Prostate gland (tissue), 2 donors: Measurements from ENCODE around the gene UVRAG.

Source experiments
- POLR2A ChIP-seq: fragments of 450-650 bp; IDR thresholded peaks from one replicate; pipeline ENCODE4 v1.6.1; 2016; ENCODE audit warnings: antibody characterized with exemption, mild to moderate bottlenecking
- POLR2AphosphoS5 ChIP-seq: sonication (generic); formaldehyde crosslinking; IDR thresholded peaks from one replicate; pipeline ENCODE4 v1.6.1; 2017; ENCODE audit warnings: antibody characterized with exemption
- TF ChIP-seq, protein P1 (sequence below), 4 experiments: fragments of 200-600 bp in 2 of 4; fragments of 450-650 bp in 2 of 4; sonication (generic) in 2 of 4; IDR thresholded peaks; 1 replicate in 3 of 4; 2 replicates in 1 of 4; pipeline ENCODE4 v1.5.1; 2016 to 2019; ENCODE audit warnings: antibody characterized with exemption in 4 of 4, mild to moderate bottlenecking in 2 of 4, moderate library complexity in 2 of 4

DNA sequence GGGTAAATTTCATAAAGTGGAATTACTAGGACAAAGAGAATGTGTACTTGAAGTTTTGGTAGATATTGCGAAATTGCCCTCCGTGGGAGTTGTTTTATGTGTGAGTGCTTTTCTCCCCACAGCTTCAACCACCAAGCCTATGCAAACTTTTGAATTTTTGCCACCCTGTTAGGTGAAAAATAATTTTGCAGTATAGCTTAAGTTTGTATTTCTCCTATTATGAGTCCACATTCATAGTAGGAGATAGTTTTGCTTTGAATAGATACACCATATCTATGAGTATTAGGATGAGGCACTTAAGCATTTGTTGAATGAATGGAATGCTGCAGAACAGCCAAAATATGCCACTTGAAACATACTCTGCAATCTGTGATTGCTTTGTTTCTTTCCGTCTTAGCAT is 43.6 kb downstream of the UVRAG start:
- TF ChIP-seq, protein P1, sequence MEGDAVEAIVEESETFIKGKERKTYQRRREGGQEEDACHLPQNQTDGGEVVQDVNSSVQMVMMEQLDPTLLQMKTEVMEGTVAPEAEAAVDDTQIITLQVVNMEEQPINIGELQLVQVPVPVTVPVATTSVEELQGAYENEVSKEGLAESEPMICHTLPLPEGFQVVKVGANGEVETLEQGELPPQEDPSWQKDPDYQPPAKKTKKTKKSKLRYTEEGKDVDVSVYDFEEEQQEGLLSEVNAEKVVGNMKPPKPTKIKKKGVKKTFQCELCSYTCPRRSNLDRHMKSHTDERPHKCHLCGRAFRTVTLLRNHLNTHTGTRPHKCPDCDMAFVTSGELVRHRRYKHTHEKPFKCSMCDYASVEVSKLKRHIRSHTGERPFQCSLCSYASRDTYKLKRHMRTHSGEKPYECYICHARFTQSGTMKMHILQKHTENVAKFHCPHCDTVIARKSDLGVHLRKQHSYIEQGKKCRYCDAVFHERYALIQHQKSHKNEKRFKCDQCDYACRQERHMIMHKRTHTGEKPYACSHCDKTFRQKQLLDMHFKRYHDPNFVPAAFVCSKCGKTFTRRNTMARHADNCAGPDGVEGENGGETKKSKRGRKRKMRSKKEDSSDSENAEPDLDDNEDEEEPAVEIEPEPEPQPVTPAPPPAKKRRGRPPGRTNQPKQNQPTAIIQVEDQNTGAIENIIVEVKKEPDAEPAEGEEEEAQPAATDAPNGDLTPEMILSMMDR (IDR thresholded peaks at IDR 0.05), result no peak
- TF ChIP-seq POLR2A (no peak), POLR2AphosphoS5 (no peak)
